K562 (cell line): ENCODE measurements around the gene GLRA1. TPM values are rescaled to one million over a fixed set of nuclear protein-coding genes. Genes with fewer than 3 reads are reported as not detected.

ENCODE experiments used
- ATAC-seq: fragments of 200-7000 bp; cut with Tn5 transposase; 3 replicates; pipeline ENCODE4 v1.9.1; 2020; ENCODE audit warnings: moderate library complexity
- BruUV-seq: library from RNA; stranded (reverse); fragments of 400-500 nt; replicated peaks from 2 replicates; lab custom pipeline; 2021; lab: Mats Ljungman, UMichigan
- CTCF ChIA-PET: fragments of 300-600 bp; formaldehyde crosslinking; extraction: SDS; loops from one replicate; lab custom pipeline; 2021; ENCODE audit warnings: low intra/inter-chr PET ratio; lab: Yijun Ruan, JAX
- POLR2A ChIA-PET: fragments of 300-600, 350-650 bp; sonication (Branson Sonifier 250); formaldehyde crosslinking; extraction: SDS; loops from one replicate; lab custom pipeline; 2021; ENCODE audit warnings: antibody characterized with exemption, inconsistent platforms; lab: Yijun Ruan, JAX
- DNase-seq, 4 experiments: peaks; one replicate each; pipeline versions ENCODE4 v3.0.0 to v3.0.0-alpha.2; 2011 to 2018; ENCODE audit warnings: low spot score in 3 of 4, mixed read lengths in 3 of 4; ENCODE audit errors: extremely low read depth in 1 of 4
- FAIRE-seq: peaks from 2 replicates; lab custom pipeline; 2011; peaks lifted over from hg19 to GRCh38; lab: Jason Lieb, UNC
- H2AFZ ChIP-seq: 2 replicates; pipeline ENCODE4 v1.6.0; 2011; ENCODE audit warnings: low read depth, low read length, control low read depth, inconsistent platforms
- H3K27ac ChIP-seq: fragments of 200-600 bp; 3 replicates; pipeline ENCODE4 v1.8.0; 2011; ENCODE audit warnings: low read depth, mild to moderate bottlenecking, control low read depth, inconsistent platforms, low read length, moderate library complexity, mixed read lengths; ENCODE audit errors: extremely low read depth
- H3K27me3 ChIP-seq, 2 experiments: fragments of 300-600 bp in 1 of 2; 2 replicates in 1 of 2; 3 replicates in 1 of 2; pipeline versions ENCODE4 v1.6.0 to v1.8.0; 2011; ENCODE audit warnings: inconsistent platforms in 2 of 2, low read length in 2 of 2, mild to moderate bottlenecking in 1 of 2, mixed read lengths in 1 of 2, moderate library complexity in 1 of 2; ENCODE audit not compliant: control insufficient read depth in 2 of 2, insufficient read depth in 2 of 2
- H3K36me3 ChIP-seq: fragments of 300-600 bp; 3 replicates; pipeline ENCODE4 v1.8.0; 2011; ENCODE audit warnings: mild to moderate bottlenecking, low read length, inconsistent platforms; ENCODE audit not compliant: control insufficient read depth, insufficient read depth
- H3K4me1 ChIP-seq, 2 experiments: fragments of 200-600 bp in 1 of 2; replicated peaks in 1 of 2; 2 replicates in 1 of 2; 3 replicates in 1 of 2; pipeline versions ENCODE4 v1.5.1 to v1.8.0; 2011; ENCODE audit warnings: inconsistent platforms in 2 of 2, low read length in 2 of 2, mild to moderate bottlenecking in 1 of 2, mixed read lengths in 1 of 2, moderate library complexity in 1 of 2; ENCODE audit not compliant: control insufficient read depth in 2 of 2, insufficient read depth in 2 of 2
- H3K4me2 ChIP-seq: 2 replicates; pipeline ENCODE4 v1.6.1; 2011; ENCODE audit warnings: low read length, control low read depth, inconsistent platforms, mixed read lengths; ENCODE audit not compliant: insufficient read depth
- H3K4me3 ChIP-seq: fragments of 200-600 bp; sonication (generic), shearing (Covaris generic); 2 replicates; pipeline ENCODE4 v1.5.1; 2016; ENCODE audit warnings: control low read depth, inconsistent platforms
- H3K79me2 ChIP-seq: fragments of 200-600 bp; 3 replicates; pipeline ENCODE4 v1.8.0; 2011; ENCODE audit warnings: low read length, inconsistent platforms; ENCODE audit not compliant: control insufficient read depth, insufficient read depth
- H3K9ac ChIP-seq, 2 experiments: 2 replicates each; pipeline versions ENCODE4 v1.6.0 to v1.6.1; 2011; ENCODE audit warnings: low read depth in 2 of 2, low read length in 2 of 2, control low read depth in 1 of 2, inconsistent platforms in 1 of 2, mild to moderate bottlenecking in 1 of 2, mixed read lengths in 1 of 2; ENCODE audit not compliant: insufficient read depth in 1 of 2
- H3K9me1 ChIP-seq: one replicate; pipeline ENCODE4 v1.6.0; 2011; ENCODE audit warnings: inconsistent platforms, mild to moderate bottlenecking, low read length, moderate library complexity; ENCODE audit not compliant: control insufficient read depth, insufficient read depth
- H3K9me3 ChIP-seq: replicated peaks from 2 replicates; pipeline ENCODE4 v1.5.1; 2011; ENCODE audit warnings: low read depth, low read length, inconsistent platforms; ENCODE audit not compliant: control insufficient read depth, insufficient read depth
- H4K20me1 ChIP-seq: replicated peaks from 2 replicates; pipeline ENCODE4 v1.6.1; 2011; ENCODE audit warnings: low read length, inconsistent platforms, mixed read lengths; ENCODE audit not compliant: control insufficient read depth, insufficient read depth
- BDP1 ChIP-seq: IDR thresholded peaks from 3 replicates; pipeline ENCODE4 v1.6.1; 2011; ENCODE audit not compliant: insufficient read length, insufficient read depth
- EP300 ChIP-seq: IDR thresholded peaks from 2 replicates; pipeline ENCODE4 v1.6.1; 2012; ENCODE audit warnings: low read length, improper control_type of control experiment
- IRF2 ChIP-seq: sonication (generic); formaldehyde crosslinking; IDR thresholded peaks from 2 replicates; pipeline ENCODE4 v1.8.1; 2022; ENCODE audit warnings: mild to moderate bottlenecking, missing genetic modification reagents
- NFRKB ChIP-seq: fragments of 450-650 bp; IDR thresholded peaks from 2 replicates; pipeline ENCODE4 v1.6.1; 2016; ENCODE audit warnings: low read depth
- SREBF2 ChIP-seq: sonication (generic); formaldehyde crosslinking; IDR thresholded peaks from 2 replicates; pipeline ENCODE4 v1.4.0; 2020; ENCODE audit warnings: mild to moderate bottlenecking, missing genetic modification reagents
- ZNF431 ChIP-seq: sonication (generic); formaldehyde crosslinking; IDR thresholded peaks from 2 replicates; pipeline ENCODE4 v1.8.0; 2022; ENCODE audit warnings: mild to moderate bottlenecking, missing genetic modification reagents
- WGBS: fragments of 100-300 bp; shearing (Covaris generic); methylation state at CpG from one replicate; pipeline ENCODE4 v1.1.6; 2016; ENCODE audit warnings: low coverage, mixed read lengths; ENCODE audit not compliant: insufficient coverage; ENCODE audit errors: missing lambda C conversion rate; 5-methylcytosine and 5-hydroxymethylcytosine counted together
- in situ Hi-C: fragments of 300-500 bp; cut with MboI; formaldehyde crosslinking; loops from 4 replicates; pipeline ENCODE4 v1.15.0; 2018; ENCODE audit warnings: inconsistent platforms, mixed read lengths
- intact Hi-C: fragments of 100-400 bp; cut with micrococcal nuclease; formaldehyde crosslinking; loops from 2 replicates; pipeline ENCODE4 v1.14.2; 2022
- polyA plus RNA-seq, 8 experiments: library from polyadenylated mRNA; depleted of rRNA in 4 of 8; stranded (reverse) in 5 of 8; unstranded in 3 of 8; fragments of >200 nt; fragmentation: Nextera tagmentation in 2 of 8; fragmentation: Illumina TruSeq in 1 of 8; extraction: Ambion mirVana in 2 of 8; extraction: Trizol in 1 of 8; gene quantifications; 2 replicates each; pipeline versions ENCODE4 v1.2.1 to v1.2.3, GENCODE V29; 2011 to 2014; ENCODE audit warnings: inconsistent platforms in 1 of 8, missing spikeins in 1 of 8
- total RNA-seq, 7 experiments: library from RNA; depleted of rRNA in 6 of 7; stranded (reverse); fragments of >200 nt in 6 of 7; fragmentation: Illumina TruSeq in 2 of 7; extraction: Trizol in 2 of 7; gene quantifications; 2 replicates each; pipeline versions ENCODE4 v1.2.1 to v1.2.3, GENCODE V29; 2011 to 2021; ENCODE audit warnings: low replicate concordance in 1 of 7
- TF ChIP-seq, protein P1 (sequence below), 2 experiments: fragments of 450-650 bp in 1 of 2; sonication (generic) in 1 of 2; formaldehyde crosslinking; conservative IDR thresholded peaks; 2 replicates each; pipeline versions ENCODE4 v1.4.0 to v1.8.1; 2020 to 2022; ENCODE audit warnings: mild to moderate bottlenecking in 1 of 2, missing genetic modification reagents in 1 of 2
- TF ChIP-seq, protein P2 (sequence below): fragments of 450-650 bp; IDR thresholded peaks from 2 replicates; pipeline ENCODE4 v1.6.1; 2014; ENCODE audit warnings: low read depth, mild to moderate bottlenecking, moderate library complexity, borderline replicate concordance
- TF ChIP-seq, protein P3 (sequence below), 2 experiments: fragments of 450-650 bp in 1 of 2; sonication (generic) in 1 of 2; formaldehyde crosslinking in 1 of 2; IDR thresholded peaks in 1 of 2; conservative IDR thresholded peaks in 1 of 2; 2 replicates each; pipeline versions ENCODE4 v1.6.1 to v1.8.1; 2016 to 2023; ENCODE audit warnings: mild to moderate bottlenecking in 2 of 2, moderate library complexity in 2 of 2, inconsistent platforms in 1 of 2, missing genetic modification reagents in 1 of 2

The GLRA1 gene
- total and polyA plus RNA-seq, 9 of the 15 experiments (the other 6 are each of a cell fraction or from before 2014, with no cell fraction given): not detected

DNA sequence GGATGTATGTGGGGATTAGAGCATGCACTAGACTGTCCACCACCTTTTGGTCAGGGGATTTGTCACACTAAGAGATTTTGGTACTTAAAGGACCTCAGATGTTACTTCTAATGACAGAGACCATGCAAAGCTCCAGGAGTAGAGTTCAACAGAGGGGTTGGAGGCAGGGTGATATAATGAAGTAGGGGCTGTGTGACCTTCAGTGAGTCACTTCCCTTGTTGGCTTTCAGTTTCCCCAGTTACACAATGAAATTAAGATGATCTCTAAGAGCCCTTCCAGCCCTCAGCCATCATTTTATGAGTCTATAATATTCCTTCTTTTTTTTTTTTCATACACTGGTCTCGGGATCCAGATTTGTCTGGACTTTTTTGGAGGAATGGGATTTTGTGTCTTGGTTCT is 26.8 kb downstream of the GLRA1 start:
- Histone ChIP-seq H3K9ac (no peak overlapping the region), H3K9me1 (no peaks in the 10 kb centered on the region), H3K4me2 (no peak overlapping the region), H2AFZ (no peak overlapping the region), H3K79me2 (no peaks in the 10 kb centered on the region), H3K27ac (no peak overlapping the region), H4K20me1 (no peaks in the 10 kb centered on the region), H3K9me3 (no peaks in the 10 kb centered on the region), H3K4me1 (no peaks in the 10 kb centered on the region), H3K4me3 (no peak overlapping the region), H3K27me3 (no peaks in the 10 kb centered on the region), H3K36me3 (no peaks in the 10 kb centered on the region)
- FAIRE-seq (no peak), DNase-seq (no peak), ATAC-seq (no peak)
- 0% methylated on average over 1 of the region's 1 CpG for WGBS
- in situ Hi-C loops: no loop called here
- POLR2A ChIA-PET: no interaction called here
- no TSS peak for BruUV-seq
- TF ChIP-seq BDP1 (no peak), EP300 (no peak), IRF2 (no peak), ZNF431 (CRISPR knock-in tag) (no peak)
- CTCF ChIA-PET: no interaction called here
- intact Hi-C loops: no loop called here

DNA sequence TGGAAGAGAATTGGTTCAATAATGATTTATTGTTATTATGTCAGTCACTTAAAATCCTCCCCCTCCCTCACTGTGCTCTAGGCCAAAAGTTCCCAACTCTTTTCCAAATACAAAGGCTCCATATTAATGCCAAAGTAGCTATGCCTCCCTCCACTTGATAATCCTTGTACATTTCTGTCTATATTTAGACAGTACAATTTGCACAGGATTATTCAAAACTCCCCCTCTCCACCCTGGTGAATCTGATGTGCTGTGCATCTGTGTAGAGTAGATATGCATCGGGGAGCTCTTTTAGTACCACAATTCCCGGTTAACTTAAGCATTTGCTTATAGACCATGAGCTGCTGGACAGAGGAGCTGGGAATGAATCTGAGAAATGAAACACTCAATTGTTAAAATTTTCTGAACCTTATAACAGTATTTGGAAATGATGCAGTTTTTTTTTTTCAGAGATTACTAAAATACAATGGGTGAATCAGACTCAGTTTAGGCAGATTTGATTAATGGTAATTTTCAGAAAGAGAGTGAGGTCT is 27.6 kb downstream of the GLRA1 start:
- WGBS: 0% methylated on average over 2 of the region's 2 CpGs
- Histone ChIP-seq H3K9me1 (no peaks in the 10 kb centered on the region), H3K27me3 (no peaks in the 10 kb centered on the region), H3K4me1 (no peaks in the 10 kb centered on the region), H3K9me3 (no peaks in the 10 kb centered on the region), H3K4me2 (no peak overlapping the region), H3K9ac (no peak overlapping the region), H2AFZ (no peak overlapping the region), H3K36me3 (no peaks in the 10 kb centered on the region), H4K20me1 (no peaks in the 10 kb centered on the region), H3K79me2 (no peaks in the 10 kb centered on the region), H3K4me3 (no peak overlapping the region), H3K27ac (no peak overlapping the region)
- DNase-seq: no peak
- CTCF ChIA-PET: no interaction called here
- POLR2A ChIA-PET: interaction anchor here (0.7 kb wide), 1 partner anchor 248 kb away, joined by 3 read pairs; no protein-coding TSS in a partner anchor
- intact Hi-C loops: no loop called here
- BruUV-seq: no TSS peak
- TF ChIP-seq, protein P1, sequence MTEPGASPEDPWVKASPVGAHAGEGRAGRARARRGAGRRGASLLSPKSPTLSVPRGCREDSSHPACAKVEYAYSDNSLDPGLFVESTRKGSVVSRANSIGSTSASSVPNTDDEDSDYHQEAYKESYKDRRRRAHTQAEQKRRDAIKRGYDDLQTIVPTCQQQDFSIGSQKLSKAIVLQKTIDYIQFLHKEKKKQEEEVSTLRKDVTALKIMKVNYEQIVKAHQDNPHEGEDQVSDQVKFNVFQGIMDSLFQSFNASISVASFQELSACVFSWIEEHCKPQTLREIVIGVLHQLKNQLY (CRISPR knock-in tag; conservative IDR thresholded peaks at IDR 0.05): no peak
- TF ChIP-seq, protein P2, sequence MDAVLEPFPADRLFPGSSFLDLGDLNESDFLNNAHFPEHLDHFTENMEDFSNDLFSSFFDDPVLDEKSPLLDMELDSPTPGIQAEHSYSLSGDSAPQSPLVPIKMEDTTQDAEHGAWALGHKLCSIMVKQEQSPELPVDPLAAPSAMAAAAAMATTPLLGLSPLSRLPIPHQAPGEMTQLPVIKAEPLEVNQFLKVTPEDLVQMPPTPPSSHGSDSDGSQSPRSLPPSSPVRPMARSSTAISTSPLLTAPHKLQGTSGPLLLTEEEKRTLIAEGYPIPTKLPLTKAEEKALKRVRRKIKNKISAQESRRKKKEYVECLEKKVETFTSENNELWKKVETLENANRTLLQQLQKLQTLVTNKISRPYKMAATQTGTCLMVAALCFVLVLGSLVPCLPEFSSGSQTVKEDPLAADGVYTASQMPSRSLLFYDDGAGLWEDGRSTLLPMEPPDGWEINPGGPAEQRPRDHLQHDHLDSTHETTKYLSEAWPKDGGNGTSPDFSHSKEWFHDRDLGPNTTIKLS: no peak
- TF ChIP-seq NFRKB (no peak), SREBF2 (no peak)
- TF ChIP-seq, protein P3, sequence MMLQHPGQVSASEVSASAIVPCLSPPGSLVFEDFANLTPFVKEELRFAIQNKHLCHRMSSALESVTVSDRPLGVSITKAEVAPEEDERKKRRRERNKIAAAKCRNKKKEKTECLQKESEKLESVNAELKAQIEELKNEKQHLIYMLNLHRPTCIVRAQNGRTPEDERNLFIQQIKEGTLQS (IDR thresholded peaks at IDR 0.05): no peak
- TF ChIP-seq, protein P3 (CRISPR knock-in tag; conservative IDR thresholded peaks at IDR 0.05): no peak
- no peak for FAIRE-seq
- no peak for ATAC-seq
- in situ Hi-C loops: no loop called here
